GM18868 (cell line): ENCODE measurements around the gene ZFAND2A.

Experiments
- ATAC-seq: cut with Tn5 transposase; IDR thresholded peaks from one replicate; pipeline ENCODE4 v1.9.1; 2021; ENCODE audit warnings: mild to moderate bottlenecking, moderate library complexity; ENCODE audit not compliant: unreplicated experiment

Gene ZFAND2A

DNA sequence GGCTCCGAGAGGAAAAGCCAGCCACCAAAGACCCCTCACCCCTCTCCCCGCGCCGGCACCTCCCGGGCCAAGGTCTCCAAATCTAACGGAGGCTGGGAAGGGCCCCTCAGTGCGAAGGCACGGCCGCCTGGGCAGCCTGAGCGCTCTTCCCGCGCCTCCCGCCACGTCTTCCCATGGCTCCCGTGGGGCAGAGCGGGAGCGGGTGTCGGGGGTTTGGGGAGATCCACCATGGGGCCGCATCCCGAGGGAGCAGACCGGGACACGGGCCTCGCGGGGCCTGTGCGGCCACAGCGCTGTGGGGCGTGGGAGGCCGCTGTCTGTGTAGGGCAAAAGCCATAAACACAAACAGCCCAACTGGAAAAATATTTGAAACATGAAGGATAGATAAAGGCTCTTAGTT, 49.6 kb downstream of the ZFAND2A start:
- ATAC-seq = no peak

DNA sequence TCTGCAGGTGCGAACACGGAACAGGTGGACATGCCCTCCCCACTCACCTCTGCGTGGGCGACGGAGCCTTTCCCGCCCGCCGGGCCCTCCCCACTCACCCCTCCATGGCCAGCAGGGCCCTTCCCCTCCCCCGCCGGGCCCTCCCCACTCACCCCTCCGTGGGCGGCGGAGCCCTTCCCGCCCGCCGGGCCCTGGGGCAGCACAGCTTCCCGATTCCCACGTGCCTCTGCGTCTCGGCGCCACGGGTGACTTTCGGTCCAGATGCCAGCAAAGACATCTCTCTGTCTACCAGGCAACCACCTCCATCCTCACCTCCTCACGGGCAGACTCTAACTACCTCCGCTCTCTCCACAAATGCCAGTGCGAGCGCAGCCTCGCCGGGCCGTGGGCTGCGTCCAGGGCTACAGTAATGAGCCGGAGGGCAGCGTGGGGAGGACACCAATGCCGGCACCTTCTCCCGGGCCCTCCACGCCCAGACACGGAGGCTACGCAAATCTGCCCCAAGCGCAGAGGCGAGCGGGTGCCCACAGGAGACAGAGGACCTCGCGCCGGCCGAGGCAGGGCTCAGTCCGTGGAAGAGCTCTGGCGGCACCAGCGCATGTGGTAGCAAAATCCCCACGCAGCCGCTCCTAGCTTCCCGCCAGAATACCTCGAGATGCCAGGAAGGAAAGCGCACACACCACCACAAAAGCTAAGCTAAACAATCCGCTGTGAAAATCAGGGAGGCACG, 50.2 kb downstream of the ZFAND2A start:
- ATAC-seq = no peak

DNA sequence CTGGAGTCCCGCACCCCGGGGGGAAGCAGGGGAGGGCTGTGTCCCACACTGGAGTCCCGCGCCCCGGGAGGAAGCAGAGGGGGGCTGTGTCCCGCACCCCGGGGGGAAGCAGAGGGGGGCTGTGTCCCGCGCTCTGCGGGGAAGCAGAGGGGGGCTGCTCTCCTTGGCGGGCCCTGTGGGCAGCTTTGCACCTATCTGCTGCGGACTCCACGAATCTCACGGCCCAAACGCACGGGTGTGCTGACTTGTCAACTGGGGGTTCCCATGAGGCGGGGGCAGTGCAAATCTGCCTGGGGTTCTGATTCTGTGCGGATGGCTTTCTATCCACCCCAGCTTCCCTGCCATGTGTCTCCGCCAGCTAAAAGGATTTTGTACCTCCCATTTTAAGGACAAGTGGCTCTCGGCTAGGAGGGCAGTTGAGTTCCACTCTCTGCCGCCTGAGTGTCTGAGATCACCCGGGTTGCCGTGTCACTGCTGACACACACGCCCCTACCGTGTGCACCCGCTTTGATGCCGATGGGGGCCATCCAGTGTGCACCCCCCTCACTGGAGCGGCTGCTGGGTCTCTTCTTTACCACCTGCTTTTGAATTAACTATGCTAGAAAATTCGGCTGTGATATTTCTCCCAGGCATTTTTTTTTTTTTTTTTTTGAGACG, 51.6 kb downstream of the ZFAND2A start:
- ATAC-seq = no peak

DNA sequence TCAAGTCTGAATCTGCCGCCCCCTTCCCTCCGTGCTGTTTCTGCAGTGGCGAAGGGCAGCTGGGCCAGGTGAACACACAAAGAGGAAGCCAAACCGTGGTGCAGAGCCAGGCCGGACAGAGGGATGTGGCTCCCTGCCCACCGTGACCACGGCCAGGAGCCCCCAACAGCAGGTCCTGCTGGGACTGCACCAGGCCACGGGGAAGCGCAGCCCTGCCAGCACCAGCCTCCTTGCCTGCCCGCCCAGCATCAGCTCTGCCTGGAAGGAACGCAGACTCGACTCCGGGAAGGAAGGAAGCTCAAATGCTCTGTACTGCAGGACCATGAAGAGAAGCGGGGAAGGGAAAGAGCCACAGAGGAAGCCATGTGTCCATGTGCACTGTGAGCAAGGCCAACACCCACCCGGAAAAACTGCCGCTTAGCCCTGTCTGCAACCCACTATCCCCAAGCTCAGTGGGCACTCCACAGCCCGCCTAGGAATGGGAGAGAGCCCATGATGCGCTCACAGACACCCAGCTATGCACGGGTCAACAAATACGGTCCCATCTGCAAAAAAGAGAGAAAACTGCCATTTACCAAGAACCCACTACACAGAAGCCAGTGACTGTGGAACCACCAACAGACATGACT, 53.1 kb downstream of the ZFAND2A start:
- no peak for ATAC-seq

DNA sequence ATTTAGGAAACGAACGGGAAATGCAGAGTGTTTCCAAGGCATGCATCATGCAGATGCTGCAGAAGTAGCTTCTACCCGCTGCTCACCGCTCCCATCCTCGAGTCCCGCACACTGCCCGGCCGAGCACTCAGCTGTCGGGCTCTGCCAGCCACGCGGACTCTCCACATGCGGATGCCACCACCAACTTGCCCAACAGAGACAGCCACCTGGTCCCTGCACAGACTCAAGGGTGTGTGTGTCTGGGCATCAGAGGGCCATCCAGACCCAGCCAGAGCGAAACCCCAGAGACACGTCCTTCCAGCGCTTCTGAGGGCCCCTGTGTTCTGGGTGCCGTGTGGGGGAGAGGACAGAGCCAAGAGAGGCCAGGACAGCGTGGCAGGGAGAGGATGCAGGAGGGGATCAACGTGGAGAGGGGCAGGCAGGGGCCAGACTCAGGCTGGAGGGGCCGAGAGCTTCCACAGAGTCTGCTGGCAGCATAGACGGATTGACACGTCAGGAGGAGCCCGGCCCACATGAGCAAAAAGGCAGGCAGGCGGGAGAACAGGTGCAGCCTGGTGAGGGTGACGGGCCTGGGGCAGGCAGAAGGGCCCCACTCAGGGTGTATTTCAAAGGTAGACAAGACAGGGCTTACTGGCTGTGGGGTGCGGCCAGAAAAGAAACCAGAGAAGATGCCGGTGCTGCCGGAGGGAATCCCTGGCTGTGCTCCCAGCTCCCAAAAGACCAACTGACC, 53.8 kb downstream of the ZFAND2A start:
- no peak for ATAC-seq

DNA sequence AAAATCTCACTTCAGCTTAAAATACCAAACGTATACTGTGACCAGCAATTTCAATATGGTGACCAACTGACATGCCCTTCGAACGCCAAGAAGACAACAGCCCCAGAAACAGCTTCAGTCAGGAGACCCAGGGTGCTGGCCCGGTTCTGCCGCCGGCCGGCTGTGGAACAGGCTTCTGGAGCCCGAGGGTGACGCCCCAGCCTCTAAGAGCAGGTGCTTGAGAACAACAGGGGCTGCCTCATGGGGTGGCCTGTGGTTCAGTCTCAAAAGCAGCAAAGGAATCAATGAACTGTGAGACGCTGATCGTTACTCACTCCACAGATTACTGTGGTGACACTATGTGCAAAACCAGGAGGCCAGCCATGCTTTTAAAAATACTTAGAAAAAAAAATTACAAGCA, 54.8 kb downstream of the ZFAND2A start:
- ATAC-seq = peak; percentile 71

DNA sequence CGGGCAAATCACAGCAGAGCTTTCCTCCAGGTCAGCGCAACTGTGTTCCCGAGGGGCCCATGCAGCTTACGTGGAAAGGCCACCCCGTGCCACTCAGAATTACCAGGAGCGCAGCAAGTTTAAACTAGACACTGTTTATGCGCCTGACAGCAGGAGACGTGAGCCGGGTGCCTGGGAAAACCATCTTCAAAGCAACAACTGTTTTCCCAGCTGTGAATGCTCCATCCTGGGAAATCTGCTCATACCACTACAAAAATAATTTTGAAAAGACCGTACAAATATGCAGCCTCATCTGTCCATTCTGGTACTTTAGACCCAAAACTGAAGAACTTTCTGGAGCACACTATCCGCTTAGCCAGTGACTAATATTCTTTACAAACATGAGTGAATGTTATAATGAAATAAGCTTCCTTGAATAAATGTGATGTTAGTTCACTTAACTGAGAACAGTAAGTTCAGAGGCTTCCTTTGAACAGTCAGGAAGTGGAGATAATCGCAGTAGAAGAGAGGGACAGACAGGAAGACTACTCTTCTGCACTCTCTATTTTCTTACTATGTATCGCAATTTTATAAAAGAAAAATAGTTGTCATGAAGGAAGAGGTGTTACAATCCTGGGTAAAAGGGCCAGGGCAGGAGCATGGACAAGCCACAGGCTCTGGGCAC, 55.3 kb downstream of the ZFAND2A start:
- no peak for ATAC-seq

DNA sequence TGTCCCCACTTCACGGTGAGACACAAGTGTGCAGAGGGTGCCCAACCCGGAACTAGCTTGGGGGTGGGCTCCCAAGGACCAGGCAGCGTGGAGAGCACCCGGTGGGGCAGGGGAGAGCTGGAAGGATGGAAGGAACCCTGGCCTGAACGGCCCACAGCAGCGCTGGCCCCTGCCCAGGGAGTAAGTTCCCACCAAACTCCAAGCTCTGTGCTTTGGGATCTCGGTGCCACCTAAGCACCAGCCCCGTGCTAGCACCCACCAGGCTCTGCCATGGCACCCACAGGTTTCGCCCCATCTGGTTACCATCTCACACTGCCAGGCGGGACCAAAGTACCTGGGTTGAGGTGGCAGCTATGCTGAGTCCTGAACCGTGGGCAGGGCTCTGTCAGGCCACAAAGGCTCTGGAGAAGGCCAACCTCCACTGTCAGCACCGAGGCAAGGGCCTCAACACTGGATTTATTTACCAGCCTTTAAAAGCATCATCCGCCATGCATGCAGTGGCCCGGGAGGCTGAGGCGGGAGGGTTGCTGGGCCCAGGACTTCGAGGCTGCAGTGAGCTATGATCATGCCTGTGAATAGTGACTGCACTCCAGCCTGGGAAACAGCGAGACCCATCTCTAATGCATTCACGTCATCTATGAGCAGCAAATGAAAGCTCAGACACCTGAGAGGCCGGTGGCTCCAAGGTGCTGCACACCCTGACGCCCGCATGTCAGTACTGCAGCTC, 56.0 kb downstream of the ZFAND2A start:
- no peak for ATAC-seq

DNA sequence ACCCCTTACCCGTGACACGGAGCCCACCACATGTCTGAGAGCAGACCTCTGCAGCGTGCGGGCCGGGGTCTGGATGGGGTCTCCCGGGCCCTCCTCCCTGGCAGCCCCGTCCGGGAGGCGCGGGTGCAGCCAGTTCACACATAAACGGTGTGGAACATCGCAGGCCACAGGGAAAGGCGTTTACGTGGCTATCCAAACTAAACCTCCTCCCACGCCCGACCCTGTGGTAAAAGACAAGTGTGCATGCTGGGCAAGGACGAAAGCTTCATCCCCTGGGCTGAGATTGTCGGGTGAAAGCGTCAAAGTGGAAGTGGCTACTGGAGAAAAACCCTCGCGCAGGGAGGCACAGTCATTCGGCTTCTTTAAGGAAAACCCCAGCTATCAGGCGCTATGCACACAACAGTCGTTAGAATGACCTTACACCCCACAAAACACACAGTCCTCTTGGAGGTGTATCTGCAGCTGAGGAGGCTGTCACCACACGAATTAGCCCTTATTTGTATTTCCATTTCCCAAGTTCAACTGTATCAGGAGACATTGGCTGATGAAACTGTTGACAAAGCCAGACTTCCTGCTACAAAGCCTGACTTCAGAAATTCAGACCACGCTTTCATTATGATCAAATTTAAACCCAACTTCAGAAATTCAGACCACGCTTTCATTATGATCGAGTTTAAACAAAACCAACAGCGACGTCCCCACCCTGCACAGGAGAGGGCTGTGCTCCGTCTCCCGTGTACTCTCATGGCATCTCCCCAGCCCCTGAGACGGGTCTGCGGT, 56.8 kb downstream of the ZFAND2A start:
- ATAC-seq = peak; percentile 53
